SK-N-MC (cell line): ENCODE results near the gene RHOH.
"Not testable (repeated sequence)": the region's sequence is repeated elsewhere in the genome, so short reads cannot be mapped to it uniquely, and the experiment has no call there.

ENCODE experiments used
- EZH2 ChIP-seq: fragments of 200-600 bp; sonication (generic); IDR thresholded peaks from one replicate; pipeline ENCODE4 v1.6.1; 2017; ENCODE audit warnings: antibody characterized with exemption
- FOXP2 ChIP-seq: optimal IDR thresholded peaks from 2 replicates; pipeline ENCODE3; 2011; ENCODE audit warnings: mild to moderate bottlenecking, moderate library complexity; ENCODE audit not compliant: insufficient read depth; ENCODE audit errors: extremely low read length, control extremely low read depth
- POLR2AphosphoS5 ChIP-seq: IDR thresholded peaks from 2 replicates; pipeline ENCODE4 v1.6.1; 2012; ENCODE audit warnings: mild to moderate bottlenecking, low read depth, low read length, borderline replicate concordance

- TF ChIP-seq POLR2AphosphoS5, EZH2, FOXP2: not testable (repeated sequence)
These were observed 86.0 kb downstream of the RHOH start for GRCh38 chr4:40282857-40283256.
